ENCODE measurements around the gene SCGN.

The SCGN gene

DNA sequence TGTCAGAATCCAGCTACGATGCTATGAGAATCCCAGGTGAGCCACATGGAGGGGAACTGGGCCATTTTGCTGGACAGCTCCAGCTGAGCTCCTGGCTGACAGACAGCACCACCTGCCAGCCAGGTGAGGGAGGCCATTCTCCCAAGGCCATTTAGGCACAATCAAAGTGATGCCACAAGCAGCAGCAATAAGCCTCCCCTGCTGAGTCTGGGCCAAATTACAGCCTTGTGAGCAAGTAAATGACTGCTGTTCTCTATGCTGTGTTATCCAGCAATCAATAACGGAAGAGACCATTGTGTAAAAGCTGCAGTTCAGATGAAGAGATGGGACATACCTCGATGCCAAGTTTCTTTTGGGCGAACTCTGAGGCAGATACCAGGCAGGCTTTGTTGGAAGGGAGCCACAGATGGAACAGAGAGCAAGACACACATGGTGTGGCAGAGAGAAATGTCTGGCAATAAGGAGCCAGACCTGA is 14.0 kb upstream of the SCGN start:
- no peak overlapping the region for H3K27ac ChIP-seq (ENCODE audit: low read length, poor library complexity, severe bottlenecking)
- no peak overlapping the region for H3K4ac ChIP-seq (ENCODE audit: low read depth in 1 of 2, low read length in 2 of 2)
- no peak overlapping the region for H4K8ac ChIP-seq (ENCODE audit: low read length)
- no peak overlapping the region for H4K91ac ChIP-seq (ENCODE audit: low read length)
- no peak overlapping the region for H2AFZ ChIP-seq (ENCODE audit: low read depth, low read length)
- no peak overlapping the region for H3K18ac ChIP-seq (ENCODE audit: low read depth in 1 of 2, low read length in 2 of 2)
- H2BK12ac ChIP-seq (ENCODE audit: low read length in 2 of 2) = no peak overlapping the region
- no peak overlapping the region for H3K9ac ChIP-seq (ENCODE audit: low read length)
- no peaks in the 10 kb centered on the region for H3K36me3 ChIP-seq (ENCODE audit: control insufficient read depth in 1 of 2, insufficient read depth in 2 of 2, low read depth in 1 of 2, low read length in 2 of 2)
- no peak for DNase-seq
- H3K27me3 ChIP-seq (ENCODE audit: control insufficient read depth in 1 of 2, insufficient read depth in 1 of 2, low read length in 2 of 2) = peaks cover 18 to 47% of the 10 kb centered on the region in 2 experiments
- 62% methylated on average over 4 of the region's 4 CpGs for WGBS
- H3K4me3 ChIP-seq (ENCODE audit: insufficient read depth in 1 of 2, low read depth in 1 of 2, low read length in 2 of 2) = no peak overlapping the region
- no peaks in the 10 kb centered on the region for H3K4me1 ChIP-seq (ENCODE audit: control insufficient read depth, insufficient read depth, low read depth, low read length)
- no peak overlapping the region for H3K4me2 ChIP-seq (ENCODE audit: low read length, poor library complexity, severe bottlenecking)
- H3K14ac ChIP-seq (ENCODE audit: low read length in 2 of 2) = no peak overlapping the region
- no peak overlapping the region for H2BK15ac ChIP-seq (ENCODE audit: low read depth, poor library complexity, severe bottlenecking)
- no peak overlapping the region for H2BK120ac ChIP-seq (ENCODE audit: low read depth, low read length)
- no peak overlapping the region for H2AK5ac ChIP-seq (ENCODE audit: low read length, severe bottlenecking)
- no peak overlapping the region for H2BK5ac ChIP-seq (ENCODE audit: low read depth, low read length, poor library complexity, severe bottlenecking)
- no peaks in the 10 kb centered on the region for H3K9me3 ChIP-seq (ENCODE audit: control insufficient read depth, low read length)
- H3K79me1 ChIP-seq (replicated peaks; ENCODE audit: low read length, poor library complexity, severe bottlenecking) = no peaks in the 10 kb centered on the region
- H3K23ac ChIP-seq (ENCODE audit: low read length in 2 of 2) = no peak overlapping the region

DNA sequence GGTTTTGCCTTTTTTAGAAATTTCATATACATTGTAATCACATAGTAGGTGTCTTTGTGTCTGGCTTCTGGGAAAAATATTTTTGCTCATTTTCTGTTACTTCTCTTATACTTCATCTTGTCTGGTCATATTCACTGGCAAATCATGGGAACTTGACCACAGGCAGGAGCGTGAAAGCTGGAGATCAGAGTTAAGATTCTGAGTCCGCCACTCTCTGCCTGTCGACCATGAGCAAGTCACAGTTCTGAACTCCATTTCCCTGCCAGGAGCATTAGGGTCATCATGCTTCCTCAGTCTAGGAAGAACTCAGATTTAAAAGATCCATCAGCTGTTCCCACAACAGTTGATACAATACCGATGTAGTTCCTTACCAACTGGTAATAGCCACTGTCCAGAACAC is 12.4 kb upstream of the SCGN start:
- Histone ChIP-seq H3K36me3 (ENCODE audit: control insufficient read depth in 1 of 2, insufficient read depth in 2 of 2, low read depth in 1 of 2, low read length in 2 of 2) (no peaks in the 10 kb centered on the region), H3K9ac (ENCODE audit: low read length) (no peak overlapping the region), H3K79me1 (replicated peaks; ENCODE audit: low read length, poor library complexity, severe bottlenecking) (no peaks in the 10 kb centered on the region), H2BK120ac (ENCODE audit: low read depth, low read length) (no peak overlapping the region), H3K27ac (ENCODE audit: low read length, poor library complexity, severe bottlenecking) (no peak overlapping the region), H3K23ac (ENCODE audit: low read length in 2 of 2) (no peak overlapping the region), H3K18ac (ENCODE audit: low read depth in 1 of 2, low read length in 2 of 2) (no peak overlapping the region), H3K14ac (ENCODE audit: low read length in 2 of 2) (no peak overlapping the region), H4K91ac (ENCODE audit: low read length) (no peak overlapping the region), H3K9me3 (ENCODE audit: control insufficient read depth, low read length) (no peaks in the 10 kb centered on the region), H3K4ac (ENCODE audit: low read depth in 1 of 2, low read length in 2 of 2) (no peak overlapping the region), H3K27me3 (ENCODE audit: control insufficient read depth in 1 of 2, insufficient read depth in 1 of 2, low read length in 2 of 2) (peaks cover 13 to 51% of the 10 kb centered on the region in 2 experiments), H3K4me2 (ENCODE audit: low read length, poor library complexity, severe bottlenecking) (no peak overlapping the region), H2AFZ (ENCODE audit: low read depth, low read length) (no peak overlapping the region), H2BK15ac (ENCODE audit: low read depth, poor library complexity, severe bottlenecking) (no peak overlapping the region), H2BK12ac (ENCODE audit: low read length in 2 of 2) (no peak overlapping the region), H2AK5ac (ENCODE audit: low read length, severe bottlenecking) (no peak overlapping the region), H2BK5ac (ENCODE audit: low read depth, low read length, poor library complexity, severe bottlenecking) (no peak overlapping the region), H3K4me1 (ENCODE audit: control insufficient read depth, insufficient read depth, low read depth, low read length) (no peaks in the 10 kb centered on the region), H4K8ac (ENCODE audit: low read length) (no peak overlapping the region), H3K4me3 (ENCODE audit: insufficient read depth in 1 of 2, low read depth in 1 of 2, low read length in 2 of 2) (no peak overlapping the region)
- 83% methylated on average over 4 of the region's 4 CpGs for WGBS
- no peak for DNase-seq

DNA sequence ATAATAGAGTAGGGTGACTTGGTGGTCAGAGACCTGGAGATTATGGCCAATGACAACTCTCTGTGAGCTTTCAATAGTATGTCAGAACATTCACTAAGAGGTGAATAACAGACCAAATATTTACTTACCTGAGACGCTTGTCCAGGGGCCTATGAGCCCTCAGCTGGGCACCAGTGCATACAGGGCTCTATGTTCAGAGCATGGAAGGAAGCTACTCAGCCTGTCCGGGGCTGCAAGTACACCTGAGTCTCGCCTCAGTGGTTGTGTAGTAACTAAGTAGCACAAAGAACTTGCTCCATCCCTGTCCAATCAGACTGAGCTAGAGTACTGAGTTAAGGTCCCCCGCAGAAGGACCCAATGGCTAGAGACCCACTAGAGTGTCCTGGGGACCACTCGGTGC is 11.6 kb upstream of the SCGN start:
- no peak overlapping the region for H3K23ac ChIP-seq (ENCODE audit: low read length in 2 of 2)
- no peak overlapping the region for H4K91ac ChIP-seq (ENCODE audit: low read length)
- no peak overlapping the region for H2AK5ac ChIP-seq (ENCODE audit: low read length, severe bottlenecking)
- H3K4me1 ChIP-seq (ENCODE audit: control insufficient read depth, insufficient read depth, low read depth, low read length) = no peaks in the 10 kb centered on the region
- no peak overlapping the region for H3K4me3 ChIP-seq (ENCODE audit: insufficient read depth in 1 of 2, low read depth in 1 of 2, low read length in 2 of 2)
- H3K27ac ChIP-seq (ENCODE audit: low read length, poor library complexity, severe bottlenecking) = no peak overlapping the region
- H3K79me1 ChIP-seq (replicated peaks; ENCODE audit: low read length, poor library complexity, severe bottlenecking) = no peaks in the 10 kb centered on the region
- no peak for DNase-seq
- no peaks in the 10 kb centered on the region for H3K36me3 ChIP-seq (ENCODE audit: control insufficient read depth in 1 of 2, insufficient read depth in 2 of 2, low read depth in 1 of 2, low read length in 2 of 2)
- 70% methylated on average over 5 of the region's 5 CpGs for WGBS
- H3K27me3 ChIP-seq (ENCODE audit: control insufficient read depth in 1 of 2, insufficient read depth in 1 of 2, low read length in 2 of 2) = peaks cover 13 to 46% of the 10 kb centered on the region in 2 experiments
- no peak overlapping the region for H3K4me2 ChIP-seq (ENCODE audit: low read length, poor library complexity, severe bottlenecking)
- H3K18ac ChIP-seq (ENCODE audit: low read depth in 1 of 2, low read length in 2 of 2) = no peak overlapping the region
- no peak overlapping the region for H2AFZ ChIP-seq (ENCODE audit: low read depth, low read length)
- H2BK15ac ChIP-seq (ENCODE audit: low read depth, poor library complexity, severe bottlenecking) = no peak overlapping the region
- no peak overlapping the region for H3K14ac ChIP-seq (ENCODE audit: low read length in 2 of 2)
- H3K4ac ChIP-seq (ENCODE audit: low read depth in 1 of 2, low read length in 2 of 2) = no peak overlapping the region
- no peak overlapping the region for H3K9ac ChIP-seq (ENCODE audit: low read length)
- H2BK5ac ChIP-seq (ENCODE audit: low read depth, low read length, poor library complexity, severe bottlenecking) = no peak overlapping the region
- no peak overlapping the region for H2BK120ac ChIP-seq (ENCODE audit: low read depth, low read length)
- no peak overlapping the region for H4K8ac ChIP-seq (ENCODE audit: low read length)
- H3K9me3 ChIP-seq (ENCODE audit: control insufficient read depth, low read length) = no peaks in the 10 kb centered on the region
- no peak overlapping the region for H2BK12ac ChIP-seq (ENCODE audit: low read length in 2 of 2)

DNA sequence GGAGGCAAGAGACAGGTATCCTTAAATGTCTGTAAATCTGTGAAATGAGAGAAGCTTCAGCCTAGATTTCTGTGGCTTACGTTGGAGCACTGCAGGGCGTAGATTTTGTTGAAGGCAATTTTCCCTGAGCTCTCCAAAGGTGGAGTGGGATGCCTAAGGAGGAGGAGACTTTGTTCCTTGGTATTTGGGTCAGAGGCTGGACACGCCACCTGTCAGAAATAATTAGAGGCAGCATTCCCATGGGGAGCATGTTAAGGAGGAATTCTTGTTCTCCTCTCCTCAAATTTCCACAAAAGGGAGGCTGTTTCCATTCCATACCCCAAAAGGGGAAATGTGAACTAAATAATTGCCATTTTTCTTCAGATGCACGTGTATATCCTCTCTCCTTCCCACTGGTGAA is 11.1 kb upstream of the SCGN start:
- Histone ChIP-seq H2BK15ac (ENCODE audit: low read depth, poor library complexity, severe bottlenecking) (no peak overlapping the region), H3K27ac (ENCODE audit: low read length, poor library complexity, severe bottlenecking) (no peak overlapping the region), H3K9ac (ENCODE audit: low read length) (no peak overlapping the region), H2AK5ac (ENCODE audit: low read length, severe bottlenecking) (no peak overlapping the region), H3K36me3 (ENCODE audit: control insufficient read depth in 1 of 2, insufficient read depth in 2 of 2, low read depth in 1 of 2, low read length in 2 of 2) (no peaks in the 10 kb centered on the region), H3K14ac (ENCODE audit: low read length in 2 of 2) (no peak overlapping the region), H3K9me3 (ENCODE audit: control insufficient read depth, low read length) (no peaks in the 10 kb centered on the region), H3K18ac (ENCODE audit: low read depth in 1 of 2, low read length in 2 of 2) (no peak overlapping the region), H3K4ac (ENCODE audit: low read depth in 1 of 2, low read length in 2 of 2) (no peak overlapping the region), H2AFZ (ENCODE audit: low read depth, low read length) (no peak overlapping the region), H3K4me2 (ENCODE audit: low read length, poor library complexity, severe bottlenecking) (no peak overlapping the region), H3K23ac (ENCODE audit: low read length in 2 of 2) (no peak overlapping the region), H2BK12ac (ENCODE audit: low read length in 2 of 2) (no peak overlapping the region), H3K4me3 (ENCODE audit: insufficient read depth in 1 of 2, low read depth in 1 of 2, low read length in 2 of 2) (no peak overlapping the region), H4K91ac (ENCODE audit: low read length) (no peak overlapping the region), H3K4me1 (ENCODE audit: control insufficient read depth, insufficient read depth, low read depth, low read length) (no peaks in the 10 kb centered on the region), H4K8ac (ENCODE audit: low read length) (no peak overlapping the region), H3K27me3 (ENCODE audit: control insufficient read depth in 1 of 2, insufficient read depth in 1 of 2, low read length in 2 of 2) (peaks cover 13 to 46% of the 10 kb centered on the region in 2 experiments), H2BK120ac (ENCODE audit: low read depth, low read length) (no peak overlapping the region), H3K79me1 (replicated peaks; ENCODE audit: low read length, poor library complexity, severe bottlenecking) (no peaks in the 10 kb centered on the region), H2BK5ac (ENCODE audit: low read depth, low read length, poor library complexity, severe bottlenecking) (no peak overlapping the region)
- DNase-seq = no peak
- WGBS = 91% methylated on average over 2 of the region's 4 CpGs
